Uterus (tissue), 4 donors: ENCODE results near the gene ADCY10. TPM values are rescaled to one million over a fixed set of nuclear protein-coding genes. Genes with fewer than 3 reads are reported as not detected.

Experiments
- DNase-seq, 2 donors: peaks; one replicate each; pipeline ENCODE4 v3.0.0-alpha.2; 2019 to 2020
- H3K27ac ChIP-seq, 2 donors: fragments of 200-600 bp; sonication (generic); 1 replicate in 1 of 2; 2 replicates in 1 of 2; pipeline ENCODE4 v1.5.1; 2016 to 2018
- H3K27me3 ChIP-seq, 2 donors: fragments of 200-600 bp; sonication (generic); one replicate each; pipeline ENCODE4 v1.5.1; 2018 to 2019; ENCODE audit warnings: control low read depth in 1 of 2
- H3K36me3 ChIP-seq, 2 donors: fragments of 200-600 bp; sonication (generic); one replicate each; pipeline ENCODE4 v1.5.1; 2019; ENCODE audit warnings: control low read depth in 1 of 2
- H3K4me1 ChIP-seq, 2 donors: fragments of 200-600 bp; sonication (generic); one replicate each; pipeline ENCODE4 v1.5.1; 2018 to 2019; ENCODE audit warnings: control low read depth in 1 of 2
- H3K4me3 ChIP-seq, 2 donors: fragments of 200-600 bp; sonication (generic); 1 replicate in 1 of 2; 2 replicates in 1 of 2; pipeline ENCODE4 v1.5.1; 2018 to 2019; ENCODE audit warnings: mild to moderate bottlenecking in 1 of 2
- H3K9me3 ChIP-seq, 2 donors: fragments of 200-600 bp; sonication (generic); one replicate each; pipeline ENCODE4 v1.5.1; 2019; ENCODE audit warnings: control low read depth in 1 of 2
- CTCF ChIP-seq, 4 experiments: fragments of 200-600 bp in 2 of 4; fragments of 450-650 bp in 2 of 4; sonication (generic) in 2 of 4; IDR thresholded peaks; one replicate each; pipeline ENCODE4 v1.5.1; 2016 to 2019; ENCODE audit warnings: antibody characterized with exemption in 4 of 4, mild to moderate bottlenecking in 2 of 4, moderate library complexity in 1 of 4
- POLR2A ChIP-seq, 2 donors: fragments of 450-650 bp; IDR thresholded peaks; one replicate each; pipeline ENCODE4 v1.6.1; 2016; ENCODE audit warnings: antibody characterized with exemption in 2 of 2, mild to moderate bottlenecking in 1 of 2, moderate library complexity in 1 of 2
- intact Hi-C: fragments of 100-400 bp; cut with DNase I; formaldehyde crosslinking; loops from one replicate; pipeline ENCODE4 v1.15.1; 2023; ENCODE audit warnings: low total_unique reads
- total RNA-seq, 4 donors: library from RNA; depleted of rRNA in 3 of 4; stranded (reverse); fragments of >200 nt in 3 of 4; gene quantifications; one replicate each; pipeline versions ENCODE4 v1.1.0 to v1.2.4, GENCODE V29; 2014 to 2023
- donor health status: DM: yes; HTN: yes; CAD: no.

ADCY10 gene
- total RNA-seq, 4 donors from 2014 or later = 0.26 to 1.2 (median 0.52) TPM

- TF ChIP-seq CTCF (IDR thresholded peaks at IDR 0.05) (no peak), POLR2A (IDR thresholded peaks at IDR 0.05) (no peak)
- H3K9me3 ChIP-seq = no peaks in the 10 kb centered on the region
- no peak overlapping the region for H3K27ac ChIP-seq
- H3K4me3 ChIP-seq = no peak overlapping the region
- intact Hi-C loops = no loop called here
- no peaks in the 10 kb centered on the region for H3K36me3 ChIP-seq
- H3K4me1 ChIP-seq = no peaks in the 10 kb centered on the region
- H3K27me3 ChIP-seq = no peaks in the 10 kb centered on the region
- DNase-seq = no peak
Measured at GRCh38 chr1:167824163-167824794, 89.7 kb downstream of the ADCY10 start.

GRCh38 chr1:167821969-167822685 is 91.8 kb downstream of the ADCY10 start:
- intact Hi-C loops = no loop called here
- H3K9me3 ChIP-seq = no peaks in the 10 kb centered on the region
- no peaks in the 10 kb centered on the region for H3K4me1 ChIP-seq
- DNase-seq = no peak
- H3K27ac ChIP-seq = no peak overlapping the region
- TF ChIP-seq CTCF (IDR thresholded peaks at IDR 0.05) = no peak
- TF ChIP-seq POLR2A (IDR thresholded peaks at IDR 0.05) = no peak
- no peaks in the 10 kb centered on the region for H3K36me3 ChIP-seq
- H3K27me3 ChIP-seq = no peaks in the 10 kb centered on the region
- no peak overlapping the region for H3K4me3 ChIP-seq

- H3K9me3 ChIP-seq = no peaks in the 10 kb centered on the region
- intact Hi-C loops = no loop called here
- no peak overlapping the region for H3K4me3 ChIP-seq
- no peak for DNase-seq
- H3K27ac ChIP-seq = peak overlapping the region in 1 of 2 donors; percentile 87
- no peaks in the 10 kb centered on the region for H3K27me3 ChIP-seq
- H3K4me1 ChIP-seq = no peaks in the 10 kb centered on the region
- TF ChIP-seq CTCF (IDR thresholded peaks at IDR 0.05) (no peak), POLR2A (IDR thresholded peaks at IDR 0.05) (no peak)
- H3K36me3 ChIP-seq = no peaks in the 10 kb centered on the region
Measured at GRCh38 chr1:167821356-167821685, 92.6 kb downstream of the ADCY10 start.

- H3K4me1 ChIP-seq = no peaks in the 10 kb centered on the region
- no peak overlapping the region for H3K4me3 ChIP-seq
- H3K27me3 ChIP-seq = no peaks in the 10 kb centered on the region
- H3K27ac ChIP-seq = peak overlapping the region; percentile 55 to 87
- intact Hi-C loops = no loop called here
- DNase-seq = no peak
- H3K36me3 ChIP-seq = no peaks in the 10 kb centered on the region
- no peak for TF ChIP-seq CTCF (IDR thresholded peaks at IDR 0.05)
- no peak for TF ChIP-seq POLR2A (IDR thresholded peaks at IDR 0.05)
- no peaks in the 10 kb centered on the region for H3K9me3 ChIP-seq
Measured at GRCh38 chr1:167820684-167821355, 93.1 kb downstream of the ADCY10 start.
